ENCODE results near the gene MXRA7.

Gene MXRA7

DNA sequence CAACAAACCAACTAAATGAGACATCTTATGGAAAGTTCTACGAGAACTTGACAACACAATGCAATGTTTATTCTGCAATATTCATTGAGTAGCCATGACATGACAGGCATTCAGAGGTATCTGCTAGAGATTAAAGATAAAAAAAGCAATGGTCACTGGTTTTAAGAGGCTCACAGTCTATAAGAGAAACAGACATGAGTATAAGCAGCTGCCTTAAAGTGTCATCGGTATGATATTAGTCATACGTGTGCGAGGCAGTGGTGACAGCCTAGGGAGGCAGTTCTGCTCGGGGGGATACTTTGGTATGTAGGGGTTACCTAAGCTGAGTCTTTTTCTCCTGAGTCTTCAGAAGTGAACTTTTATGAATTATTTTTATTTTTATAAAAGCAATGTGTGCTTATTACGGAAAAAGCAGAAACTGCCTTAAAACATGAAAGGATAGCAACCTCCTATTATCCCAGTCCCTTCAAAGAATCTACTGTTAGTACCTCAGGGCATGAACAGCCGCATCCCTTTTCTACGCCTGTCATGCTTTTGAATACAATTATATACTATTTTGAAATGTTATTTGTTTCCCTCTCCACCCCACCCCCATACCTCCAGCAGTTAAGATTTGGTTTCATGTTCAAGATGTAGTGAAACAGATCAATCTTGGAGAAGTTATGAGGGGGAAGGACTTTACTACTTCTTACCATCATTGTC is 75.0 kb downstream of the MXRA7 start:
- Histone ChIP-seq H3K4me3 (ENCODE audit: insufficient read length, low read depth) (no peak overlapping the region), H3K4me1 (ENCODE audit: insufficient read depth, insufficient read length) (peaks cover 8% of the 10 kb centered on the region), H3K9ac (ENCODE audit: insufficient read length, low read depth) (no peak overlapping the region), H3K27me3 (ENCODE audit: insufficient read depth, insufficient read length) (no peaks in the 10 kb centered on the region), H3K36me3 (ENCODE audit: insufficient read depth, insufficient read length, low read length) (no peaks in the 10 kb centered on the region), H3K9me3 (ENCODE audit: insufficient read depth, low read length) (no peaks in the 10 kb centered on the region)
- TF ChIP-seq YY1 (IDR thresholded peaks at IDR 0.05; ENCODE audit: insufficient read depth, insufficient read length), result no peak
- TF ChIP-seq SUZ12 (IDR thresholded peaks at IDR 0.05; ENCODE audit: extremely low read depth, insufficient read depth, insufficient read length), result no peak
- TF ChIP-seq ZNF274 (IDR thresholded peaks at IDR 0.05; ENCODE audit: low read depth, low read length), result no peak
- no peak for DNase-seq (ENCODE audit: low read depth, low spot score)

DNA sequence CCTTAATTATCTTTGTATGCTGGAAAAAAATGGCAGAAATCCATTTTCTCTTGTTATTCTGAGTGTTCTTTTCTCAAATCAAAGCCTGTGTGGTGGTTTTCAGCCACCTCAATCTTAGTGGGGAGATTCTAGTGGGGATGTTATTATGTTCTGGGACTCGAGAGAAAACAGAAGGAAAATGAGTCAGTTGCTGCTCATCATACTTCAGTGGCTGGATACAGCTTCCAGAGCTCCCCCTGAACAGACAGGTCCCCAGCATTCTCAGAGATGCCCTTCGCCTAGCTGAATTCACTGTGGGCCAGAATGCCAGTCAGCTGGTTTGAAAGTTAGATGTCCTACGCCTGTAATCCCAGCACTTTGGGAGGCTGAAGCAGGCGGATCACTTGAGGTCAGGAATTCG is 75.7 kb downstream of the MXRA7 start:
- Histone ChIP-seq H3K9me3 (ENCODE audit: insufficient read depth, low read length) (no peaks in the 10 kb centered on the region), H3K4me3 (ENCODE audit: insufficient read length, low read depth) (no peak overlapping the region), H3K4me1 (ENCODE audit: insufficient read depth, insufficient read length) (peaks cover 8% of the 10 kb centered on the region), H3K27me3 (ENCODE audit: insufficient read depth, insufficient read length) (no peaks in the 10 kb centered on the region), H3K36me3 (ENCODE audit: insufficient read depth, insufficient read length, low read length) (no peaks in the 10 kb centered on the region), H3K9ac (ENCODE audit: insufficient read length, low read depth) (no peak overlapping the region)
- TF ChIP-seq YY1 (IDR thresholded peaks at IDR 0.05; ENCODE audit: insufficient read depth, insufficient read length) (no peak), ZNF274 (IDR thresholded peaks at IDR 0.05; ENCODE audit: low read depth, low read length) (no peak), SUZ12 (IDR thresholded peaks at IDR 0.05; ENCODE audit: extremely low read depth, insufficient read depth, insufficient read length) (no peak)
- no peak for DNase-seq (ENCODE audit: low read depth, low spot score)

- H3K9ac ChIP-seq (ENCODE audit: insufficient read length, low read depth), result no peak overlapping the region
- H3K9me3 ChIP-seq (ENCODE audit: insufficient read depth, low read length), result no peaks in the 10 kb centered on the region
- TF ChIP-seq ZNF274 (IDR thresholded peaks at IDR 0.05; ENCODE audit: low read depth, low read length) (no peak), SUZ12 (IDR thresholded peaks at IDR 0.05; ENCODE audit: extremely low read depth, insufficient read depth, insufficient read length) (no peak), YY1 (IDR thresholded peaks at IDR 0.05; ENCODE audit: insufficient read depth, insufficient read length) (no peak)
- H3K4me3 ChIP-seq (ENCODE audit: insufficient read length, low read depth), result no peak overlapping the region
- peaks cover 14% of the 10 kb centered on the region for H3K4me1 ChIP-seq (ENCODE audit: insufficient read depth, insufficient read length)
- no peak for DNase-seq (ENCODE audit: low read depth, low spot score)
- H3K27me3 ChIP-seq (ENCODE audit: insufficient read depth, insufficient read length), result no peaks in the 10 kb centered on the region
- no peaks in the 10 kb centered on the region for H3K36me3 ChIP-seq (ENCODE audit: insufficient read depth, insufficient read length, low read length)
Measured at GRCh38 chr17:76633628-76634328, 77.0 kb downstream of the MXRA7 start.

GRCh38 chr17:76631821-76632565 is 78.8 kb downstream of the MXRA7 start:
- peaks cover 14% of the 10 kb centered on the region for H3K4me1 ChIP-seq (ENCODE audit: insufficient read depth, insufficient read length)
- H3K9ac ChIP-seq (ENCODE audit: insufficient read length, low read depth), result peak overlapping the region; percentile 0
- no peak overlapping the region for H3K4me3 ChIP-seq (ENCODE audit: insufficient read length, low read depth)
- TF ChIP-seq SUZ12 (IDR thresholded peaks at IDR 0.05; ENCODE audit: extremely low read depth, insufficient read depth, insufficient read length) (no peak), YY1 (IDR thresholded peaks at IDR 0.05; ENCODE audit: insufficient read depth, insufficient read length) (no peak), ZNF274 (IDR thresholded peaks at IDR 0.05; ENCODE audit: low read depth, low read length) (no peak)
- DNase-seq (ENCODE audit: low read depth, low spot score), result no peak
- no peaks in the 10 kb centered on the region for H3K36me3 ChIP-seq (ENCODE audit: insufficient read depth, insufficient read length, low read length)
- no peaks in the 10 kb centered on the region for H3K9me3 ChIP-seq (ENCODE audit: insufficient read depth, low read length)
- H3K27me3 ChIP-seq (ENCODE audit: insufficient read depth, insufficient read length), result no peaks in the 10 kb centered on the region

DNA sequence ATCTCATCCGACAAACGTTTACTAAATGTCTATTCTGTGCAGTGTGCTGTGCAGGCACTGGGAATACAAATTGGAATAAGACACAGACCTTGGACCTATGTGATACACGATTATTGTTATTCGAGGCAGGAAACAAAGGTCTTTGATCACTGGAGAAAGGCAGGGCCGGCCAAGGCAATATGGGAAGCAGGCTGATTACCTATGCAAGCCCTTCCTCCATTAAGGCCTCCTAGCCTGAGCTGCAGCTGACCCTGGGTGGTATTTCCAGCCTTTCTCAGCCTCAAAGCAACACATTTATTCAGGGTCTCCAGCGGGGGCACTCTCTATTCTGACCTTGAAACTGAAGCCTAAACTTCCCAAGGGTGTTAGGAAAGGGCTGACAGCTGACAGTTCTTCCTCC is 80.6 kb downstream of the MXRA7 start:
- no peaks in the 10 kb centered on the region for H3K9me3 ChIP-seq (ENCODE audit: insufficient read depth, low read length)
- DNase-seq (ENCODE audit: low read depth, low spot score), result peak; percentile 15
- H3K4me3 ChIP-seq (ENCODE audit: insufficient read length, low read depth), result no peak overlapping the region
- peaks cover 14% of the 10 kb centered on the region for H3K4me1 ChIP-seq (ENCODE audit: insufficient read depth, insufficient read length)
- peaks cover 6% of the 10 kb centered on the region for H3K27me3 ChIP-seq (ENCODE audit: insufficient read depth, insufficient read length)
- TF ChIP-seq YY1 (IDR thresholded peaks at IDR 0.05; ENCODE audit: insufficient read depth, insufficient read length), result no peak
- TF ChIP-seq ZNF274 (IDR thresholded peaks at IDR 0.05; ENCODE audit: low read depth, low read length), result no peak
- TF ChIP-seq SUZ12 (IDR thresholded peaks at IDR 0.05; ENCODE audit: extremely low read depth, insufficient read depth, insufficient read length), result no peak
- no peaks in the 10 kb centered on the region for H3K36me3 ChIP-seq (ENCODE audit: insufficient read depth, insufficient read length, low read length)
- H3K9ac ChIP-seq (ENCODE audit: insufficient read length, low read depth), result no peak overlapping the region

Data from NT2/D1 (cell line).